Lower lobe of right lung (tissue), 2 donors: ENCODE data around the gene MYRIP. TPM values are rescaled to one million over a fixed set of nuclear protein-coding genes. Genes with fewer than 3 reads are reported as not detected.
"Not testable (repeated sequence)": the region's sequence is repeated elsewhere in the genome, so short reads cannot be mapped to it uniquely, and the experiment has no call there.

Source experiments
- ATAC-seq, 2 donors: fragments of 200-7000 bp; cut with Tn5 transposase; one replicate each; pipeline ENCODE4 v1.9.1; 2020 to 2022; ENCODE audit warnings: mild to moderate bottlenecking in 2 of 2, moderate library complexity in 2 of 2
- DNase-seq: peaks from one replicate; pipeline ENCODE4 v3.0.0-alpha.2; 2020
- H3K27ac ChIP-seq: fragments of 200-600 bp; one replicate; pipeline ENCODE4 v1.8.0; 2022
- H3K27me3 ChIP-seq: fragments of 200-600 bp; one replicate; pipeline ENCODE4 v1.8.0; 2022; ENCODE audit warnings: low read depth
- H3K36me3 ChIP-seq: fragments of 200-600 bp; one replicate; pipeline ENCODE4 v1.8.0; 2022; ENCODE audit warnings: mild to moderate bottlenecking
- H3K4me1 ChIP-seq: fragments of 200-600 bp; one replicate; pipeline ENCODE4 v1.8.0; 2022
- H3K4me3 ChIP-seq: fragments of 200-600 bp; one replicate; pipeline ENCODE4 v1.8.0; 2022; ENCODE audit warnings: mild to moderate bottlenecking
- H3K9me3 ChIP-seq: fragments of 200-600 bp; one replicate; pipeline ENCODE4 v1.8.0; 2022
- intact Hi-C: fragments of 100-400 bp; cut with DNase I; formaldehyde crosslinking; loops from one replicate; pipeline ENCODE4 v1.11.0; 2022
- total RNA-seq: library from RNA; stranded (reverse); fragmentation: NEBNext Ultra II Directional; extraction: Animal tissue kit (Norgen Biotek cat#: 25700); gene quantifications from one replicate; pipeline ENCODE4 v1.2.1, GENCODE V29; 2021
- TF ChIP-seq, protein P1 (sequence below): fragments of 200-600 bp; IDR thresholded peaks from one replicate; pipeline ENCODE4 v1.8.0; 2022; ENCODE audit warnings: antibody characterized with exemption, mild to moderate bottlenecking
- donor health status: DM: no; HTN: yes; CAD: no; lungs with severe emphysema.

Gene MYRIP
- total RNA-seq, 1 donor from 2014 or later = 1.8 TPM

DNA sequence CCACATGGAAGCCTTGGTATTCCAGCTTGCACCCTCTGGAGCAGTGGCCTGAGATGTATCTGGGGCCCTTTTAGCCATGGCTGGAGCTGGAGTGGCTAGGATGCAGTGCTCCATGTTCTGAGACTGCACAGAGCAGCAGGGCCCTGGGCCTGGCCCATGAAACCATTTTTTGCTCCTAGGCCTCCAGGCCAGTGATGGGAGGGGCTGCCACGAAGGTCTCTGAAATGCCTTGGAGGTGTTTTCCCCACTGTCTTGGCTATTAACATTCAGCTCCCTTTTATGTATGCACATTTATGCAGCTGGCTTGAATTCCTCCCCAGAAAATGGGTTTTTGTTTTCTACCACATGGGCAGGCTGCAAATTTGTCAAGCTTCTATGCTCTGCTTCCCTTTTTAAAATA is 43.0 kb upstream of the MYRIP start:
- Histone ChIP-seq H3K36me3 (no peaks in the 10 kb centered on the region), H3K9me3 (no peaks in the 10 kb centered on the region), H3K27me3 (no peaks in the 10 kb centered on the region), H3K27ac (no peak overlapping the region), H3K4me1 (no peaks in the 10 kb centered on the region), H3K4me3 (no peak overlapping the region)
- TF ChIP-seq, protein P1, sequence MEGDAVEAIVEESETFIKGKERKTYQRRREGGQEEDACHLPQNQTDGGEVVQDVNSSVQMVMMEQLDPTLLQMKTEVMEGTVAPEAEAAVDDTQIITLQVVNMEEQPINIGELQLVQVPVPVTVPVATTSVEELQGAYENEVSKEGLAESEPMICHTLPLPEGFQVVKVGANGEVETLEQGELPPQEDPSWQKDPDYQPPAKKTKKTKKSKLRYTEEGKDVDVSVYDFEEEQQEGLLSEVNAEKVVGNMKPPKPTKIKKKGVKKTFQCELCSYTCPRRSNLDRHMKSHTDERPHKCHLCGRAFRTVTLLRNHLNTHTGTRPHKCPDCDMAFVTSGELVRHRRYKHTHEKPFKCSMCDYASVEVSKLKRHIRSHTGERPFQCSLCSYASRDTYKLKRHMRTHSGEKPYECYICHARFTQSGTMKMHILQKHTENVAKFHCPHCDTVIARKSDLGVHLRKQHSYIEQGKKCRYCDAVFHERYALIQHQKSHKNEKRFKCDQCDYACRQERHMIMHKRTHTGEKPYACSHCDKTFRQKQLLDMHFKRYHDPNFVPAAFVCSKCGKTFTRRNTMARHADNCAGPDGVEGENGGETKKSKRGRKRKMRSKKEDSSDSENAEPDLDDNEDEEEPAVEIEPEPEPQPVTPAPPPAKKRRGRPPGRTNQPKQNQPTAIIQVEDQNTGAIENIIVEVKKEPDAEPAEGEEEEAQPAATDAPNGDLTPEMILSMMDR = no peak
- DNase-seq (no peak), ATAC-seq (no peak)
- intact Hi-C loops = no loop called here

DNA sequence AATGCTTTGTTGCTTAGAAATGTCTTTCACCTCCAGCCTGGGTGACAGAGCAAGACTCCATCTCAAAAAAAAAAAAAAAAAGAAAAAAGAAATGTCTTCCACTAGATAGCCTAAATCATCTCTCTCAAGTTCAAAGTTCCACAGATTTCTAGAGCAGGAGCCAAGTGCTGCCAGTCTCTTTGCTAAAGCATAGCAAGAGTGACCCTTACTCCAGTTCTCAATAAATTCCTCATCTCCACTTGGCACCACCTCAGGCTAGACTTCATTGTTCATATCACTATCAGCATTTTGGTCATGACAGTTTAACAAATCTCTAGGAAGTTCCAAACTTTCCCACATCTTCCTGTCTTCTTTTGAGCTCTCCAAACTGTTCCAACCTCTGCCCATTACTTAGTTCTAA is 42.5 kb upstream of the MYRIP start:
- H3K4me3 ChIP-seq, ATAC-seq, H3K9me3 ChIP-seq, H3K36me3 ChIP-seq, intact Hi-C loops, DNase-seq, H3K4me1 ChIP-seq, H3K27me3 ChIP-seq, H3K27ac ChIP-seq: not testable (repeated sequence)

DNA sequence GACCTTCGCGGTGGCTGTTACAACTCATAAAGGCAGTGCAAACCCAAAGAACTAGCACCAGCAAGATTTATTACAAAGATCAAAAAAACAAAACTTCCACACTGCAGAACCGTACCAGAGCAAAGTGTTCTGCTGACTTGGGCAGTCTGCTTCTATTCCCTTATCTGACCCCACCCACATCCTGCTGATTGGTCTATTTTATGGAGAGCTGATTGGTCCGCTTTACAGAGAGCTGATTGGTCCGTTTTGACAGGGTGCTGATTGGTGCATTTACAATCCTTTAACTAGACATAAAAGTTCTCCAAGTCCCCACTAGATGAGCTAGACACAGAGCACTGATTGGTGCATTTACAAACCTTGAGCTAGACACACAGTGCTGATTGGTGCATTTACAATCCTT is 31.2 kb upstream of the MYRIP start:
- H3K4me3 ChIP-seq, DNase-seq, ATAC-seq, H3K9me3 ChIP-seq, H3K27me3 ChIP-seq, H3K27ac ChIP-seq, H3K4me1 ChIP-seq, H3K36me3 ChIP-seq, intact Hi-C loops: not testable (repeated sequence)

DNA sequence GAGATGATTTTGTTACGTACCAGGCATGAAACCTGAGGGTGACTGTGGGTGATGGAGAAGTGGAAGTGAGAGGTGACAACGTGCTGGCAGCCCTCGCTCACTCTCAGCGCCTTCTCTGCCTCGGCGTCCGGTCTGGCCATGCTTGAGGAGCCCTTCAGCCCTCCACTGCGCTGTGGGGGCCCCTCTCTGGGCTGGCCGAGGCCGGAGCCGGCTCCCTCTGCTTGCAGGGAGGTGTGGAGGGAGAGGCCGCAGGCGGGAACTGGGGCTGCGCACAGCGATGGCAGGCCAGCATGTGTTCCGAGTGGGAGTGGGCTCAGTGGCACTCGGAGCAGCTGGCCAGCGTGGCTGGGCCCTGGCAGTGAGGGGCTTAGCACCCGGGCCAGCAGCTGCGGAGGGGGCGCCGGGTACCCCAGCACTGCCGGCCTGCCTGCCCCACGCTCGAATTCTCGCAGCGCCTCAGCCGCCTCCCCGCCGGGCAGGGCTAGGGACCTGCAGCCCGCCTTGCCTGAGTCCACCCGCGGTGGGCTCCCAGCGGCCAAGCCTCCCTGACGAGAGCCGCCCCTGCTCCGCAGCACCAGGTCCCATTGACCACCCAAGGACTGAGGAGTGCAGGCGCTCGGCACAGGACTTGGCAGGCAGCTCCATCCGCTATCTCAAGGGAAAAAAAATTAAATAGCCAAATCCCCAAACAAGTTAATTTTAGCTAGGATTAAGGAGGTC is 29.7 kb upstream of the MYRIP start:
- Histone ChIP-seq H3K9me3 (no peaks in the 10 kb centered on the region), H3K4me1 (no peaks in the 10 kb centered on the region), H3K27me3 (no peaks in the 10 kb centered on the region), H3K27ac (no peak overlapping the region), H3K36me3 (no peaks in the 10 kb centered on the region), H3K4me3 (no peak overlapping the region)
- DNase-seq (no peak), ATAC-seq (no peak)
- TF ChIP-seq, protein P1 = no peak
- intact Hi-C loops = no loop called here

DNA sequence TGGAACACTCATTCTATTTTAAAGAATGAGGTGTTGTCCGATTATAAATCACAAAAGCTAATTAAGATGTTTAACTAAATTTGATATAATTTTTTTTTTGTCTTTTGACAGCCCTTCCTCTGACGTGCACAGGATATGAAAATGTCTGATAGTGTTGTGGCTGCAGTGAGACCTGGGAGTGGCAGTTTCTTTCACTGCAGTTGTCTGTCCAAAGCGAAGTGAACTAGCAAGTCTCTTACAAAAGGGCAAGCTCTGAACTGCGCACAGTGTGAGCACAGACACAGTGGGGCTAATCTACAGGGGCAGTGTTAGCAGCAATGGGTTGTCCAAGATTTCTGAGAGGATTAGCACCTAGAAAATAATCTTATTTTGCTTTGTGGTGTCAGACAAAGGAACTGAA is 29.1 kb upstream of the MYRIP start:
- intact Hi-C loops = no loop called here
- H3K9me3 ChIP-seq = no peaks in the 10 kb centered on the region
- no peaks in the 10 kb centered on the region for H3K36me3 ChIP-seq
- no peak for DNase-seq
- H3K4me1 ChIP-seq = no peaks in the 10 kb centered on the region
- no peak overlapping the region for H3K27ac ChIP-seq
- TF ChIP-seq, protein P1 = no peak
- no peaks in the 10 kb centered on the region for H3K27me3 ChIP-seq
- H3K4me3 ChIP-seq = no peak overlapping the region
- no peak for ATAC-seq

DNA sequence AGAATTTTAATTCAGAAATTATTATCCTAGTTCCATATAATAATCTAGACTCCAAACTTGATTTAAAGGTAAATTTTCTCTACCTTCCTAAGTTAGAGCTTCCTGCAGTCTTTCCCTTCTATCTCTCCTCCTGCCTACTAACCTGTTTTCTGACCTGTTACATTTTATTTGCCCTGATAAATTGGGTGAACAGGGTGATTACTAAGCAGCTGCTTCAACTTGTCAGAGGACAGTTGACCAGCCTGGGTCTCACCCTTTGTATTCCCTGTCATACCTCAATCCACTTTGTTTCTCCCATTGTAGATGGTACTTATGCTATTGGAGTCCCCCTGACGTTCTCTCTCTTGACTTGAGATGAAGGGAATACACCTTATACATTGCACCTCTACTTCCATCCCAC is 28.4 kb upstream of the MYRIP start:
- Histone ChIP-seq H3K4me3 (no peak overlapping the region), H3K27ac (no peak overlapping the region), H3K36me3 (no peaks in the 10 kb centered on the region), H3K27me3 (no peaks in the 10 kb centered on the region), H3K9me3 (no peaks in the 10 kb centered on the region), H3K4me1 (no peaks in the 10 kb centered on the region)
- no peak for ATAC-seq
- intact Hi-C loops = no loop called here
- TF ChIP-seq, protein P1 = no peak
- no peak for DNase-seq
